WTC11 (cell line): ENCODE results near the gene ROBO1. TPM values are rescaled to one million over a fixed set of nuclear protein-coding genes. Genes with fewer than 3 reads are reported as not detected.

Experiments
- ATAC-seq: fragments of 200-7000 bp; cut with Tn5 transposase; 2 replicates; pipeline ENCODE4 v1.10.0; 2021; ENCODE audit warnings: mild to moderate bottlenecking, moderate library complexity
- CTCF ChIA-PET: fragments of 300-600 bp; sonication (Branson Sonifier 250); formaldehyde crosslinking; loops from one replicate; lab custom pipeline; 2021; ENCODE audit warnings: antibody characterized with exemption; lab: Charles Lee
- POLR2A ChIA-PET: fragments of 350-600 bp; sonication (Branson Sonifier 250); formaldehyde crosslinking; loops from one replicate; lab custom pipeline; 2021; ENCODE audit warnings: antibody characterized with exemption; lab: Charles Lee
- DNase-seq: peaks from one replicate; pipeline ENCODE4 v3.0.0; 2021; ENCODE audit warnings: low spot score
- H3K27ac Mint-ChIP-seq: 2 replicates; pipeline ENCODE4 v1.8.0; 2021; ENCODE audit warnings: mixed read lengths
- H3K27me3 Mint-ChIP-seq: 2 replicates; pipeline ENCODE4 v1.8.0; 2021; ENCODE audit warnings: low read depth, mild to moderate bottlenecking, moderate library complexity, mixed read lengths
- H3K36me3 Mint-ChIP-seq: 2 replicates; pipeline ENCODE4 v1.8.0; 2021; ENCODE audit warnings: mixed read lengths
- H3K4me1 Mint-ChIP-seq: 2 replicates; pipeline ENCODE4 v1.8.0; 2022; ENCODE audit warnings: mixed read lengths
- H3K4me3 Mint-ChIP-seq: 2 replicates; pipeline ENCODE4 v1.8.0; 2021; ENCODE audit warnings: mild to moderate bottlenecking, moderate library complexity, mixed read lengths
- H3K9me3 Mint-ChIP-seq: 2 replicates; pipeline ENCODE4 v1.8.0; 2021; ENCODE audit warnings: mixed read lengths
- ATF3 ChIP-seq: sonication (generic); formaldehyde crosslinking; conservative IDR thresholded peaks from 2 replicates; pipeline ENCODE4 v1.8.1; 2022; ENCODE audit warnings: mild to moderate bottlenecking, missing genetic modification reagents
- CREM ChIP-seq: sonication (generic); formaldehyde crosslinking; IDR thresholded peaks from 2 replicates; pipeline ENCODE4 v1.8.1; 2022; ENCODE audit warnings: mild to moderate bottlenecking, missing genetic modification reagents, moderate library complexity
- E2F1 ChIP-seq: sonication (generic); formaldehyde crosslinking; IDR thresholded peaks from 2 replicates; pipeline ENCODE4 v1.8.0; 2022; ENCODE audit warnings: mild to moderate bottlenecking, missing genetic modification reagents
- E2F5 ChIP-seq: sonication (generic); formaldehyde crosslinking; IDR thresholded peaks from 2 replicates; pipeline ENCODE4 v1.8.1; 2022; ENCODE audit warnings: mild to moderate bottlenecking, moderate library complexity, missing genetic modification reagents
- EMX1 ChIP-seq: fragments of 250-450 bp; sonication (Bioruptor Pico); IDR thresholded peaks from 2 replicates; pipeline ENCODE4 v1.8.0; 2021; ENCODE audit warnings: mild to moderate bottlenecking
- FOXK1 ChIP-seq: sonication (generic); formaldehyde crosslinking; IDR thresholded peaks from 2 replicates; pipeline ENCODE4 v1.8.0; 2022; ENCODE audit warnings: mild to moderate bottlenecking, moderate library complexity, missing genetic modification reagents
- GABPB1 ChIP-seq: sonication (generic); formaldehyde crosslinking; IDR thresholded peaks from 2 replicates; pipeline ENCODE4 v1.8.1; 2023; ENCODE audit warnings: mild to moderate bottlenecking, missing genetic modification reagents
- HMGA2 ChIP-seq: fragments of 250-450 bp; sonication (Bioruptor Pico); IDR thresholded peaks from 2 replicates; pipeline ENCODE4 v1.4.0; 2021; ENCODE audit warnings: mild to moderate bottlenecking, moderate library complexity
- IRF2 ChIP-seq: sonication (generic); formaldehyde crosslinking; IDR thresholded peaks from 2 replicates; pipeline ENCODE4 v1.8.0; 2022; ENCODE audit warnings: low read depth, missing genetic modification reagents, borderline replicate concordance
- OVOL2 ChIP-seq: fragments of 250-450 bp; sonication (Bioruptor Pico); IDR thresholded peaks from 2 replicates; pipeline ENCODE4 v1.9.0; 2021; ENCODE audit warnings: mild to moderate bottlenecking, borderline replicate concordance
- PRDM15 ChIP-seq: sonication (generic); formaldehyde crosslinking; IDR thresholded peaks from 2 replicates; pipeline ENCODE4 v1.8.0; 2022; ENCODE audit warnings: missing genetic modification reagents
- SP1 ChIP-seq: sonication (generic); formaldehyde crosslinking; conservative IDR thresholded peaks from 2 replicates; pipeline ENCODE4 v1.8.1; 2022; ENCODE audit warnings: missing genetic modification reagents
- ZBTB43 ChIP-seq: sonication (generic); formaldehyde crosslinking; IDR thresholded peaks from 2 replicates; pipeline ENCODE4 v1.8.1; 2023; ENCODE audit warnings: mild to moderate bottlenecking, missing genetic modification reagents
- ZNF263 ChIP-seq: sonication (generic); formaldehyde crosslinking; IDR thresholded peaks from 2 replicates; pipeline ENCODE4 v1.8.1; 2022; ENCODE audit warnings: low read depth, mild to moderate bottlenecking, moderate library complexity, missing genetic modification reagents
- ZNF281 ChIP-seq: sonication (generic); formaldehyde crosslinking; IDR thresholded peaks from 2 replicates; pipeline ENCODE4 v1.8.0; 2023; ENCODE audit warnings: mild to moderate bottlenecking, missing genetic modification reagents
- ZNF416 ChIP-seq: fragments of 250-450 bp; sonication (Bioruptor Pico); IDR thresholded peaks from 2 replicates; pipeline ENCODE4 v1.9.0; 2021; ENCODE audit warnings: mild to moderate bottlenecking, inconsistent platforms
- ZNF532 ChIP-seq: fragments of 250-450 bp; sonication (Bioruptor Pico); IDR thresholded peaks from 2 replicates; pipeline ENCODE4 v1.9.0; 2021; ENCODE audit warnings: mild to moderate bottlenecking, borderline replicate concordance
- total RNA-seq: library from RNA; stranded (reverse); gene quantifications from 3 replicates; pipeline ENCODE4 v1.2.3, GENCODE V29; 2021

The ROBO1 gene
- total RNA-seq, 1 experiment from 2014 or later: 90.9 TPM

- no peak for TF ChIP-seq ZNF281 (CRISPR knock-in tag)
- no peak for TF ChIP-seq ZNF263 (CRISPR knock-in tag)
- no peak for TF ChIP-seq ZNF416 (CRISPR knock-in tag)
- TF ChIP-seq FOXK1 (CRISPR knock-in tag): no peak
- no peak for TF ChIP-seq IRF2 (CRISPR knock-in tag)
Measured at GRCh38 chr3:78570496-78570895, 1197.3 kb downstream of the ROBO1 start (continued).

GRCh38 chr3:78569804-78570203, 1198.0 kb downstream of the ROBO1 start:
- DNase-seq (no peak), ATAC-seq (no peak)
- ChIA-PET POLR2A (no interaction called here), CTCF (interaction anchor here (1.4 kb wide), 1 partner anchor 76 kb away, joined by 5 read pairs; no protein-coding TSS in a partner anchor)
- Mint-ChIP-seq H3K36me3 (peaks cover 20% of the 10 kb centered on the region), H3K27me3 (0 out of 2 replicates have a peak, but pooled peaks cover 5% of the 10 kb centered on the region), H3K9me3 (peaks cover 22% of the 10 kb centered on the region), H3K4me3 (no peak overlapping the region), H3K4me1 (peaks cover 32% of the 10 kb centered on the region), H3K27ac (no peak overlapping the region)
- TF ChIP-seq CREM (CRISPR knock-in tag) (no peak), EMX1 (no peak), ZBTB43 (CRISPR knock-in tag) (no peak), IRF2 (CRISPR knock-in tag) (no peak), ATF3 (CRISPR knock-in tag) (no peak), E2F5 (CRISPR knock-in tag) (no peak), ZNF532 (CRISPR knock-in tag) (no peak)

- TF ChIP-seq OVOL2 (CRISPR knock-in tag): no peak
- no peak for TF ChIP-seq SP1 (CRISPR knock-in tag)
- no peak for TF ChIP-seq PRDM15
- TF ChIP-seq E2F1: no peak
- TF ChIP-seq HMGA2 (CRISPR knock-in tag): no peak
- no peak for TF ChIP-seq GABPB1 (CRISPR knock-in tag)
- CTCF ChIA-PET: no interaction called here
- no peak overlapping the region for H3K27ac Mint-ChIP-seq
- H3K27me3 Mint-ChIP-seq: 0 out of 2 replicates have a peak, but pooled peaks cover 5% of the 10 kb centered on the region
- peaks cover 55% of the 10 kb centered on the region for H3K9me3 Mint-ChIP-seq
- no peak overlapping the region for H3K4me3 Mint-ChIP-seq
- DNase-seq (no peak), ATAC-seq (no peak)
- peaks cover 29% of the 10 kb centered on the region for H3K4me1 Mint-ChIP-seq
- POLR2A ChIA-PET: no interaction called here
- peaks cover 43% of the 10 kb centered on the region for H3K36me3 Mint-ChIP-seq
Measured at GRCh38 chr3:78565712-78566111, 1202.1 kb downstream of the ROBO1 start.
